Choroid plexus epithelial cell (primary cell): Measurements from ENCODE around the gene WASF3.
"Not testable (repeated sequence)": the region's sequence is repeated elsewhere in the genome, so short reads cannot be mapped to it uniquely, and the experiment has no call there.

Experiments
- DNase-seq: peaks from one replicate; pipeline ENCODE4 v3.0.0-alpha.2; 2010; ENCODE audit warnings: low read depth
- H3K4me3 ChIP-seq: 2 replicates; pipeline ENCODE4 v1.5.1; 2011; ENCODE audit warnings: low read depth, mild to moderate bottlenecking, control low read depth, low read length, moderate library complexity
- CTCF ChIP-seq: conservative IDR thresholded peaks from 2 replicates; pipeline ENCODE4 v1.5.1; 2011; ENCODE audit warnings: low read depth, mild to moderate bottlenecking, control low read depth, inconsistent platforms, low read length, moderate library complexity

The WASF3 gene

GRCh38 chr13:26619358-26619757, 61.9 kb downstream of the WASF3 start:
- no peak overlapping the region for H3K4me3 ChIP-seq
- no peak for TF ChIP-seq CTCF
- peak; percentile 67 for DNase-seq

GRCh38 chr13:26621731-26622401, 64.4 kb downstream of the WASF3 start:
- DNase-seq = no peak
- H3K4me3 ChIP-seq = no peak overlapping the region
- TF ChIP-seq CTCF = no peak

- peak; percentile 64 for DNase-seq
- no peak overlapping the region for H3K4me3 ChIP-seq
- TF ChIP-seq CTCF = no peak
Observed at GRCh38 chr13:26623125-26623524, 65.6 kb downstream of the WASF3 start.

GRCh38 chr13:26624572-26624971, 67.1 kb downstream of the WASF3 start:
- no peak for DNase-seq
- no peak overlapping the region for H3K4me3 ChIP-seq
- no peak for TF ChIP-seq CTCF

GRCh38 chr13:26626271-26626670, 68.8 kb downstream of the WASF3 start:
- no peak overlapping the region for H3K4me3 ChIP-seq
- no peak for TF ChIP-seq CTCF
- DNase-seq = no peak

GRCh38 chr13:26628706-26629105, 71.2 kb downstream of the WASF3 start:
- peak; percentile 76 for DNase-seq
- TF ChIP-seq CTCF = peak; percentile 63
- no peak overlapping the region for H3K4me3 ChIP-seq

GRCh38 chr13:26629260-26629825, 71.9 kb downstream of the WASF3 start:
- no peak overlapping the region for H3K4me3 ChIP-seq
- DNase-seq = peak; percentile 40
- TF ChIP-seq CTCF = peak; percentile 53

GRCh38 chr13:26635634-26636033, 78.2 kb downstream of the WASF3 start:
- not testable (repeated sequence) for H3K4me3 ChIP-seq, DNase-seq

- DNase-seq, H3K4me3 ChIP-seq: not testable (repeated sequence)
Observed at GRCh38 chr13:26636073-26636472, 78.6 kb downstream of the WASF3 start.
